Caco-2 (cell line): ENCODE results near the gene ARHGEF10L. TPM values are rescaled to one million over a fixed set of nuclear protein-coding genes. Genes with fewer than 3 reads are reported as not detected.

ENCODE experiments used
- BruUV-seq: library from RNA; stranded (reverse); fragments of 400-500 nt; replicated peaks from 2 replicates; lab custom pipeline; 2021; lab: Mats Ljungman, UMichigan
- CTCF ChIA-PET: fragments of 300-600 bp; sonication (Branson Sonifier 250); formaldehyde crosslinking; loops from one replicate; lab custom pipeline; 2022; ENCODE audit warnings: antibody characterized with exemption; lab: Charles Lee
- POLR2A ChIA-PET: fragments of 300-600 bp; sonication (Branson Sonifier 250); formaldehyde crosslinking; loops from one replicate; lab custom pipeline; 2022; ENCODE audit warnings: antibody characterized with exemption; lab: Charles Lee
- DNase-seq, 2 experiments: peaks; one replicate each; pipeline versions ENCODE4 v3.0.0 to v3.0.0-alpha.2; 2020 to 2022
- H3K27me3 ChIP-seq: replicated peaks from 2 replicates; pipeline ENCODE4 v1.6.0; 2011; ENCODE audit warnings: low read length; ENCODE audit not compliant: control insufficient read depth, insufficient read depth
- H3K36me3 ChIP-seq: 2 replicates; pipeline ENCODE4 v1.5.1; 2011; ENCODE audit warnings: low read length; ENCODE audit not compliant: control insufficient read depth, insufficient read depth
- H3K4me1 ChIP-seq: fragments of 250-450 bp; sonication (Bioruptor Pico); 2 replicates; pipeline ENCODE4 v1.5.1; 2020; ENCODE audit warnings: mild to moderate bottlenecking
- H3K4me3 ChIP-seq: 2 replicates; pipeline ENCODE4 v1.5.1; 2011; ENCODE audit warnings: low read depth, mild to moderate bottlenecking, control low read depth, low read length
- H3K9me3 ChIP-seq: fragments of 250-450 bp; sonication (Bioruptor Pico); 2 replicates; pipeline ENCODE4 v1.5.1; 2020; ENCODE audit warnings: mild to moderate bottlenecking, moderate library complexity
- H3K27ac Mint-ChIP-seq: one replicate; pipeline ENCODE4 v1.8.0; 2022; ENCODE audit warnings: mixed read lengths; ENCODE audit not compliant: unreplicated experiment
- H3K27me3 Mint-ChIP-seq: one replicate; pipeline ENCODE4 v1.8.0; 2022; ENCODE audit warnings: mixed read lengths; ENCODE audit not compliant: insufficient read depth, unreplicated experiment
- H3K36me3 Mint-ChIP-seq: one replicate; pipeline ENCODE4 v1.8.0; 2022; ENCODE audit warnings: mild to moderate bottlenecking, mixed read lengths; ENCODE audit not compliant: insufficient read depth, unreplicated experiment
- H3K4me1 Mint-ChIP-seq: one replicate; pipeline ENCODE4 v1.8.0; 2022; ENCODE audit warnings: low read depth, mixed read lengths; ENCODE audit not compliant: unreplicated experiment
- H3K4me3 Mint-ChIP-seq: one replicate; pipeline ENCODE4 v1.8.0; 2022; ENCODE audit warnings: mild to moderate bottlenecking, moderate library complexity, mixed read lengths; ENCODE audit not compliant: unreplicated experiment
- H3K9me3 Mint-ChIP-seq: one replicate; pipeline ENCODE4 v1.8.0; 2022; ENCODE audit warnings: mixed read lengths; ENCODE audit not compliant: unreplicated experiment
- intact Hi-C: fragments of 100-400 bp; cut with micrococcal nuclease; formaldehyde crosslinking; loops from one replicate; pipeline ENCODE4 v1.10.0; 2022; ENCODE audit not compliant: unreplicated experiment
- total RNA-seq: library from RNA; stranded (reverse); gene quantifications from 2 replicates; pipeline ENCODE4 v1.2.3, GENCODE V29; 2022
- TF ChIP-seq, protein P1 (sequence below), 2 experiments: fragments of 200-600 bp in 1 of 2; IDR thresholded peaks; 1 replicate in 1 of 2; 2 replicates in 1 of 2; pipeline versions ENCODE4 v1.5.1 to v1.8.0; 2011 to 2022; ENCODE audit warnings: antibody characterized with exemption in 1 of 2, control low read depth in 1 of 2, inconsistent platforms in 1 of 2, low read depth in 1 of 2, low read length in 1 of 2, mild to moderate bottlenecking in 1 of 2, moderate library complexity in 1 of 2; ENCODE audit not compliant: insufficient read depth in 1 of 2, severe bottlenecking in 1 of 2, unreplicated experiment in 1 of 2

Gene ARHGEF10L
- total RNA-seq, 1 experiment from 2014 or later: 31.3 TPM

DNA sequence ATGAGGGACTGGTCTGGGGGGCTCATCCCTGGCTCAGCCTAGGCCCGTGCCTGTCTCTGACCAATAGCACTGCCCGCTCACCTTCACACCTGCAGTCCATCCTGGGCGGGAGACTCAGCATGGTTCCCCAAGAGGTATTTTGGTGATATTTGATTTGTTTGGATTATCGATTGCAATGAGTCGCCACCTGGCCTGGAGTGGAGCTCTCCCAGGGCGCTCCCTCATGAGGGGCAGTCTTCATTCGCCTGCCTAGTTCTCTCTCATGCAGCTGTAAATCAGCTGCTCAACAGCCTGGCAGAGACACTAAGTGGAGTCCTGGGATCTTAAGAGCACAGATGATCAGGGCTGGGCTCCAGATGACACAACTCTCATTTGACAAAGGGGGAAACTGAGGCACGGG, 125.6 kb downstream of the ARHGEF10L start:
- CTCF ChIA-PET: no interaction called here
- Histone ChIP-seq H3K36me3 (no peaks in the 10 kb centered on the region; the same call in 1 of the 2 replicates), H3K4me3 (no peak overlapping the region), H3K27me3 (no peaks in the 10 kb centered on the region), H3K9me3 (no peaks in the 10 kb centered on the region), H3K4me1 (no peaks in the 10 kb centered on the region)
- POLR2A ChIA-PET: no interaction called here
- Mint-ChIP-seq H3K4me1 (no peaks in the 10 kb centered on the region), H3K36me3 (peaks cover 19% of the 10 kb centered on the region), H3K4me3 (no peak overlapping the region), H3K27ac (no peak overlapping the region), H3K27me3 (no peaks in the 10 kb centered on the region), H3K9me3 (no peaks in the 10 kb centered on the region)
- no peak for DNase-seq
- BruUV-seq: no TSS peak
- TF ChIP-seq, protein P1, sequence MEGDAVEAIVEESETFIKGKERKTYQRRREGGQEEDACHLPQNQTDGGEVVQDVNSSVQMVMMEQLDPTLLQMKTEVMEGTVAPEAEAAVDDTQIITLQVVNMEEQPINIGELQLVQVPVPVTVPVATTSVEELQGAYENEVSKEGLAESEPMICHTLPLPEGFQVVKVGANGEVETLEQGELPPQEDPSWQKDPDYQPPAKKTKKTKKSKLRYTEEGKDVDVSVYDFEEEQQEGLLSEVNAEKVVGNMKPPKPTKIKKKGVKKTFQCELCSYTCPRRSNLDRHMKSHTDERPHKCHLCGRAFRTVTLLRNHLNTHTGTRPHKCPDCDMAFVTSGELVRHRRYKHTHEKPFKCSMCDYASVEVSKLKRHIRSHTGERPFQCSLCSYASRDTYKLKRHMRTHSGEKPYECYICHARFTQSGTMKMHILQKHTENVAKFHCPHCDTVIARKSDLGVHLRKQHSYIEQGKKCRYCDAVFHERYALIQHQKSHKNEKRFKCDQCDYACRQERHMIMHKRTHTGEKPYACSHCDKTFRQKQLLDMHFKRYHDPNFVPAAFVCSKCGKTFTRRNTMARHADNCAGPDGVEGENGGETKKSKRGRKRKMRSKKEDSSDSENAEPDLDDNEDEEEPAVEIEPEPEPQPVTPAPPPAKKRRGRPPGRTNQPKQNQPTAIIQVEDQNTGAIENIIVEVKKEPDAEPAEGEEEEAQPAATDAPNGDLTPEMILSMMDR (IDR thresholded peaks at IDR 0.05; ENCODE audit: insufficient read depth in 1 of 2, low read depth in 1 of 2, low read length in 1 of 2, severe bottlenecking in 1 of 2, unreplicated experiment in 1 of 2): no peak
- intact Hi-C loops: no loop called here

GRCh38 chr1:17665950-17666720, 126.6 kb downstream of the ARHGEF10L start:
- TF ChIP-seq, protein P1 (IDR thresholded peaks at IDR 0.05; ENCODE audit: insufficient read depth in 1 of 2, low read depth in 1 of 2, low read length in 1 of 2, severe bottlenecking in 1 of 2, unreplicated experiment in 1 of 2): no peak
- Mint-ChIP-seq H3K4me1 (no peaks in the 10 kb centered on the region), H3K36me3 (peaks cover 19% of the 10 kb centered on the region), H3K9me3 (no peaks in the 10 kb centered on the region), H3K27me3 (no peaks in the 10 kb centered on the region), H3K4me3 (no peak overlapping the region), H3K27ac (no peak overlapping the region)
- H3K4me3 ChIP-seq: no peak overlapping the region
- H3K9me3 ChIP-seq: no peaks in the 10 kb centered on the region
- intact Hi-C loops: no loop called here
- CTCF ChIA-PET: no interaction called here
- no peaks in the 10 kb centered on the region for H3K4me1 ChIP-seq
- no TSS peak for BruUV-seq
- no peaks in the 10 kb centered on the region for H3K27me3 ChIP-seq
- no peaks in the 10 kb centered on the region; the same call in 1 of the 2 replicates for H3K36me3 ChIP-seq
- no peak for DNase-seq
- POLR2A ChIA-PET: no interaction called here

DNA sequence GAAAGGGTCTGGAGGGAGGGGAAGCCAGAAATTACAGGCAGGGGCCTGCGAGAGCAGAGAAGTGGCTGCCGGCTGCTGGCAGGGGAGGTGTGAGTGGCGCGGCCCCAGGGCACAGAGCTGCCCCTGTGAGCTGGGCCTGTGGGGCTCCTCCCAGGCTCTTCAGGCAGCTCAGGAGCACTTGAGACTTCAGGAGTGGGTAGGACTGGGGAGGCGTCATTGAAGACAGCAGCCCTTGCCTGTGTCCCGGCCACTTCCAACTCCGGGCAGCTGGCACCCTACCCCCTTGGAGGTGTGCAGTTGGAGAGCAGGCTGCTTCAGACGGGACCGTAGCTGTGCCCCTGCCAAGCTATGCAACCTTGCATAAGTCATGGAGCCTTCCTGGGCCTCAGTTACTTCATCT, 128.1 kb downstream of the ARHGEF10L start:
- ChIA-PET CTCF (no interaction called here), POLR2A (no interaction called here)
- no peak overlapping the region for H3K4me3 Mint-ChIP-seq
- no peak overlapping the region for H3K27ac Mint-ChIP-seq
- Histone ChIP-seq H3K27me3 (no peaks in the 10 kb centered on the region), H3K4me1 (no peaks in the 10 kb centered on the region), H3K4me3 (no peak overlapping the region), H3K9me3 (no peaks in the 10 kb centered on the region), H3K36me3 (no peaks in the 10 kb centered on the region)
- BruUV-seq: no TSS peak
- no peak for DNase-seq
- H3K36me3 Mint-ChIP-seq: peaks cover 20% of the 10 kb centered on the region
- TF ChIP-seq, protein P1 (IDR thresholded peaks at IDR 0.05; ENCODE audit: insufficient read depth in 1 of 2, low read depth in 1 of 2, low read length in 1 of 2, severe bottlenecking in 1 of 2, unreplicated experiment in 1 of 2): no peak
- intact Hi-C loops: no loop called here
- H3K27me3 Mint-ChIP-seq: no peaks in the 10 kb centered on the region
- no peaks in the 10 kb centered on the region for H3K9me3 Mint-ChIP-seq
- no peaks in the 10 kb centered on the region for H3K4me1 Mint-ChIP-seq
